GM19463 (cell line): ENCODE results near the gene PCNX2.
A peak's percentile ranks its signal among the peaks of the same experiment; 100 is the strongest.

ENCODE experiments used
- ATAC-seq: cut with Tn5 transposase; IDR thresholded peaks from one replicate; pipeline ENCODE4 v1.9.1; 2021; ENCODE audit warnings: mild to moderate bottlenecking, moderate library complexity; ENCODE audit not compliant: unreplicated experiment

Gene PCNX2

DNA sequence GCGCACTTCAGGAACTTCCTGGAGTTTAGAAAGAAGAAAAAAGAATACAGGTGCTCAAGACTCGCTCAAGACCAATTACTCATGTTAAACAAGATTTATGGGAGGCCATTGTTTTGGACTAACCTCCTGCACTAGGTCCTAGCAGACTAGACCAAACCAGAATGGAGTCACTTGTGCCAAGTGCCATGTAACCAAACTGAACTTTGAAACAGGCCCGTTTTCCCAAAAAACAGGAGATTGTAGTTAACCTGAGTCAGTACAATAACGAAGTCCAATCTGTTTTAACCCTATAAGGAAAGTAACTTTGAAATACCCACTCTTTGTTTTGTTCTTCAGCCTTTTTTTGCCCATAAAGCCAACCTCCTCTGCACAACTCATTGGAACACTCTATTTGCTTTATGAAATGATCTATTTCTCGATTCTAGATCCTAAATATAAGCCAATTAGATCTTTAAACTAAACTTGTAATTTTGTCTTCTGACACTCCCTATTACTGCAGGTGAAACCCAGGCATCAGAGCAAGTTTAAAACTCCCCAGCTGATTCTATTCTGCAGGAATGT lies 345.8 kb downstream of the PCNX2 start:
- no peak for ATAC-seq

DNA sequence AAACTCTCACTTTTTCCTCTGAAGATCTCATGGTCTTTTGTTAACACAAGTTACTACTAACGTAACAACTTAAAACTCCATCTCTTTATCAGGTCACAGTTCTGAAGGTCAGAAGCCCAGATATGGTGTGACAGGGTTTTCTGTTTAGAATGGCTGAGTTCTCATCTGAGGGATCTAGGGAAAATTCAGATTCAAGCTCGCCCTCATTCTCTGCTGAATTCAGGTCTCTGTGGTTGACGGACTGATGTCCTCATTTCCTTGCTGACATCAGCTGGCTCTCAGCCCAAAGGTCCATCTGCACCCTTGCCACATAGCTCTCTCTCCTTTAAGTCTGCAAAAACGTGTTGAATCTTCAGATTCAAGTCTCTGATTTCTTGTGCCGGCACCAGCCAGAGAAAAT lies 351.2 kb downstream of the PCNX2 start:
- ATAC-seq, result no peak

- ATAC-seq, result no peak
These were observed 351.8 kb downstream of the PCNX2 start for GRCh38 chr1:232943679-232944252.

DNA sequence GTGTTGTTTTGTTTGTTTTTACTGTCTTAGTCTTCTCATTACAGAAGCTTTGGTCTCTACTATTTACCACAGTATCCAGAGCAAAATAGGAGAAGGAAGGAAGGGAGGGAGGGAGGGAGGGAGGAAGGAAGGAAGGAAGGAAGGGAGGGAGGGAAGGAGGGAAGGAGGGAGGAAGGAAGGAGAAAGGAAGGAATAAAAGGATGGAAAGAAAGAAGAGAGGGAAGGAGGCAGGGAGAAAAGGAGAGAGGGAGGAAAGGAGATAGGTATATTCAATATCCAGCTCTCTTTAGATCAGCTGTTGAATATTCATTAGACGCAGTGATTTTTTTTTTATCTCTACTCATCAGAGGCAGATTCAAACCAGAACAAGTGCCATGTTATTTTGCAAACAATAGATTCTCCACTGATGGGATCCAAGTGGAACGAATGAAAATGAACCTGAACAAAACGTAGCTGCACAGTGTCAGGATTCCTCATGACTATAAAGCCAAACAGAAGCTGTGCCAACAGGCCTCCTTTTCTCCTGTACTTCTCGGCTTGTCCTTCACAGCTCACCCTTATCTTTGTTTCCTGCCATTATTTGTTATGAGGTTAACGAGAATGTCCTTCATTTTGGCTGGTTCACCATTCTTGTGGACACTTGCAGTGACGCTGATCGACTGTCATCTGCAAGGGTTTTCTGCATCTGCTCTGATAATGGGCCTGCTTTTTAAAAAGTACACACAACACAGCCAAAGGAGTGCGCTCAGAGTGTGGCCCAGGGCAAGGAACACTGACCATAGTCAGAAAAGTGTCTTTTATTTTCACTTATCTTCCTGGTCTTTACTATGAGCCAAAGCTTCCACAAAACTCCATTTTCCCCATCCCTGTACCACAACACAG lies 352.9 kb downstream of the PCNX2 start:
- ATAC-seq, result no peak

- peak; percentile 50 for ATAC-seq
These were observed 355.3 kb downstream of the PCNX2 start for GRCh38 chr1:232940262-232940661.

DNA sequence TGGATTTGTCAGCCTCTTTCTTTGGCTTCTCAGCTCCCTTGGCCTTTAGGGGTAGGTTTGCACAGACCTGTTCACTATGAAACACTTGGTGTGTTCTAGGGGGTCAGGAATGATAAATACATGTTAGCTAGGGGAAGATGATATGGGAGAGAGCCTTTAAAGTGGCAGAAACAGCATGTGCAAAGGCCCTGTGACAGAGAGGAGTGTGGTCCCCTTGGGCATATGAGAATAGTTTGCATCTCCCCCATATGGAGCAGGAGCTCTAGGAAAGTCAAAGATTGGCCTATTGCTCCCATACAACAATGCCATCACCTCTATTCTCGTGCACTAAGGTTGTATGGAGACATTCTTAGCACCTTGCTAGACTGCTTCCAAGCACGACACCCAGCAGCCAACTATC lies 355.8 kb downstream of the PCNX2 start:
- no peak for ATAC-seq

GRCh38 chr1:232938926-232939325 lies 356.6 kb downstream of the PCNX2 start:
- ATAC-seq, result no peak

DNA sequence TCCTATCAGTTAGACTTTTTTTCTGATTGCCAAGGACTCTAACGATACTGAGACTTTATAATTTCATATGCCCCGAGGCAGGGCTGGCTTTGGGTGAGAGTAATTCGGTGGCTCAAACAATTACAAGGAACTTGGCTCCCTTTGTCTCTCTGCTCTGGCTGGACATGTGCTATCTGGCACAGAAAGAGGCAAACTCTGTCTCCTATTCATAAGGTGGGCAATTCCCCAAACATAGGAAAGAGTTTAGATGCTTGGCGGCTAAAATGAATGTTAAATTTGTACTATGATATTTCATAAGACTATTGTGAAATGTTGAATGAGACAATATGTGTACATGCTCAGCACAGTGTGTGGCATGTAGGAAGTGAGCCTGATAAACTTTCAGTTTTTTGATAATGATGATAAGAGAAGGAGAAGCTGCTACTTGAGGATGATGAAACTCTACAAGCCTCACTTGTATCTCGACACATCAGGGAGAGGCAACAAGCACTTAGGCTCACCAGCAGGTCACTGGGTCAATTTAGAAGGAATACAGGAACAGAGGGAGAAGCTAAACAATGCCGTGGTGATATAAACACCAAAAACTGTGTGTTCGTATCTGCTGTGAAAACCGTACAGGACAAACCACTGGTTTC lies 357.7 kb downstream of the PCNX2 start:
- no peak for ATAC-seq

GRCh38 chr1:232936941-232937340 lies 358.6 kb downstream of the PCNX2 start:
- ATAC-seq, result no peak
